ENCODE data around the gene PPP2R5C.

The PPP2R5C gene

DNA sequence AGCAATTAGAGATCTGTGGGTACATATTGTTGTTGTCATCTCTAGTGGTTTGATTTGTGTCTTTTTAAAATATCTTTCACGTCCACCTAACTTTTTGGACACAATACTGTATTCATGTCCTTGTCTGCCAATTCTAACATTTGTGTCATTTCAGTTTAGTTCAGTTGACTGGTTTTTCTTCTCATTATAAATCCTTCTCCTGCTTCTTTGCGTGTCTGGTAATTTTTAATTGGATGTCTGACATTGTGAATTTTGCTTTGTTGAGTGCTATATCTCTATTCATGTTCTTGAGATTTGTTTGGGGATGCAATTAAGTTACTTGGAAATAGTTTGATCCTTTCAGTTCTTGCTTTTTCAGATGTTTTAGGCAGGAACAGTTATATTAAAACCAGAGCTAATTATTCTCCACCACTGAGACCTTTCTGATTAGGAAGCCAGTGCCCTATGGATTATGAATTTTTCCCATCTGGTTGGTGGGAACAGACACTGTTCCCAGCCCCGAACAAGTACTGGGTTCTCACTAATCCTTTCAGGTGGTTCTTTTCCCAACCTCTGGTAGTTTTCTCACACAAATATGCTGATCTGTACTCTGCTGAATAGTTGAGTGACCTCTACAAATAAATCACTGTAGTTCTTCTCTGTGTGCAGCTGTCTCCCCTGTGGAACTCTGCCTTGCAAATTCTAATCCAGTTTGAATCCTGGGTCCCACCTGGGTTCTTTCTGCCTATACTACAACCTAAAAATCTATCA lies 111.7 kb downstream of the PPP2R5C start:
- DNase-seq, result no peak

GRCh38 chr14:101873991-101874390 lies 112.5 kb downstream of the PPP2R5C start:
- DNase-seq, result no peak

- no peak for DNase-seq
Measured at GRCh38 chr14:101875041-101875726, 113.7 kb downstream of the PPP2R5C start.

DNA sequence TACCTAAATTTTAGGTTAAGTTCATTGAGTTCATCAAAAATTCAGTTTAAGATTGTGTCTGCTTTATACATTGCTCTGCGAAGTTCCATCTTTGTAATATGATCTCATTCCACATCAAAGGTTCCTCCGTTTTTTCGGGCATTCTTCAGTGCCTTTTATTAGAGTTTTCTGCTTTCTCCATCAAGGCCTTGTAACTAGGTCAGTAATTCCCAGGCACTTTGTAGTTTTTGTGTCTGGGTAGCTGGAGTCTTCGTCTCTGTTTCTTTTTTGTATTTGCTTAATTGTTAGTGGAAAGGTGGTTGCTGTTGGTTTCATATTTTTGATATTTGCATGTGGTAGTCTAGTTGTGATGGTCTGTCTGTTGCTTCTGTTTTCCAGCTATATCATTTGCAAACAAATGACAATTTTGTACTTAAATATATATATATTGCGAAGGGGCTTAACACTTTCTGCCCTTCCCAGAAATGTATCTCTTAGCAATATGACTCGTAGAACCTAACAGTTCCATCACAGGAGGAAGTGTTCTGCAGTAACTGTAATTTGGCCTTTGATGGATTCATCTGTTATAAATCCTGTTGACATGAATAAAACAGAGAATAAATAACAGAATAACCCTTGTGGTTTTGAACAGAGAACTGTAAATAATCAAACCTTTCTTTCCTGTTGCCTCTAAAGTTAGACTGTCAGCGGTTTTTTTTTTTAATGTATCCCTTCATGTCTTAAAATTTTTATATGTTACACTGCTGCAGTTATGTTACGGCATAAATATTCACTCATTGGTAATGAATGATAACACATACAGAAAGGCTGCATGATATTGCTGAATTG lies 114.4 kb downstream of the PPP2R5C start:
- DNase-seq, result no peak

GRCh38 chr14:101876555-101876938 lies 115.0 kb downstream of the PPP2R5C start:
- DNase-seq, result peak; percentile 83

GRCh38 chr14:101877766-101878165 lies 116.3 kb downstream of the PPP2R5C start:
- no peak for DNase-seq

- no peak for DNase-seq
Measured at GRCh38 chr14:101878211-101878821, 116.8 kb downstream of the PPP2R5C start.

DNA sequence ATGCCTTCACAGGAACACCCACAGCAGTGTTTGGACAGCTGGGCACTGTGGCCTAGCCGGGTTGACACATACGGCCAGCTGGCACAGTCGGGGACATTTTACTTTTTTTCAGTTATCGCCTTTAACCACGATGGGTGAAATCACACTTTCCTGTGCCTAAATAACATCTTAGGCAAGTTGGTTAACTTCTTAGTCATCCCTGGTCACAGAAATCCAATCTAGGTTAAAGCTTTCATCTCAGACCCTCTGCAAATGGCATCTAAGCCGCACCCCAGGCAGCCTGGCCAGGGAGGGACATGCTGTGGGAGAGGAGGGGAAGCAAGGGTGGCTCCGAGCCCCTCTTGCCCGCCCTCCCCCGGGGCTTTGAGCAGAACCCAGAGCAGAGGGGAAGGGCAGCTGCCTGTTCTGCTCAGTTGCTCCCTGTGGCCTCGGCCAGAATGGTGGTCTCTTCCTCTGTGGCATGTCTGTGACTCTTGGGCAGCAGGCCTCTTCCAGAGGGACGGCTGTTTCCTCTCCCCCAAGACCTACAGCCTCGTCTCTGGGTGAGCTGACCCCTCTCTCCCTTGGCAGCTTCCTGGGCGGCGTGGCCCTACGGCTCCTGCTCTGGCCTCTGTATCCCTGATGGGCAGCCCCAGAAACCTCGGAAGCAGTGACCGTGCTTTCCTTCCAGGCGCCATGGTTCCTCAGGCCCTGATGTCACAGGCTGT lies 117.5 kb downstream of the PPP2R5C start:
- no peak for DNase-seq

GRCh38 chr14:101879529-101880336 lies 118.2 kb downstream of the PPP2R5C start:
- DNase-seq, result no peak

- DNase-seq, result no peak
Measured at GRCh38 chr14:101881426-101881825, 119.9 kb downstream of the PPP2R5C start.

GRCh38 chr14:101882141-101882935 lies 120.8 kb downstream of the PPP2R5C start:
- no peak for DNase-seq

DNA sequence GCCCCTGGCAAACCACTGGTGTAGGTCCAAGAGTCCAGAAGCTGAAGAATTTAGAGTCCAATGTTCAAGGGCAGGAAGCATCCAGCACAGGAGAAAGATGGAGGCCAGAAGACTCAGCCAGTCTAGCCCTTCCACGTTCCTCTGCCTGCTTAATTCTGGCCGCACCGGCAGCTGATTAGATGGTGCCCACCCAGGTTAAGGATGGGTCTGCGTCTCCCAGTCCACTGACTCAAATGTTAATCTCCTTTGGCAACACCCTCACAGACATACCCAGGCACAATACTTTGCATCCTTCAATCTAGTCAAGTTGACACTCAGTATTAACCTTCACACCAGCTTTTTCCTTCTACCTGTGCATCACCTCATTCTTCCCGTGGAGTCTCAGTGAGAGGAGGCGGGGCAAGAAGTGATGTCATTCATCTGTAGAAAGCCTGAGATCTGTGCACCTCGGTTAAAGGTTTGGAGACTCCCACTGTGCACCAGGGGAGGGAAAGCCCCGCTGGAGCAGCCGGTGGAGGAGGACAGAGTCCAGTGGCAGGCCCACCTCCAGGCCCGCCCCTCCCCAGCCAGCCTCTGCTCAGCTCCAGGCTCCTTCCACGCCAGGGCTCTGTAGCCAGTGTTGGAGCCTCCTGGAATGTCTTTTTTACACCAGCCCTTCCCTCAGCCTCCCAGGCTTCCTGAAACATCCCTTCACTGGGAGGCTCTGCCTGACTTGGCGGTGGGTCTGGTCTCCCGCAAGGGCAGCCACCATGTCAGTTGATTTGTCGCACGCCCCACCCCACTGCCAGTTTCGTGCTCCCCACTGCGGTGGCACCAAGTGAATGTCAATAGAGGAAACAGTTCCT lies 122.8 kb downstream of the PPP2R5C start:
- no peak for DNase-seq

GRCh38 chr14:101884934-101885576 lies 123.5 kb downstream of the PPP2R5C start:
- DNase-seq, result no peak

GRCh38 chr14:101887219-101887618 lies 125.7 kb downstream of the PPP2R5C start:
- DNase-seq, result no peak

GRCh38 chr14:101888182-101888581 lies 126.7 kb downstream of the PPP2R5C start:
- no peak for DNase-seq

DNA sequence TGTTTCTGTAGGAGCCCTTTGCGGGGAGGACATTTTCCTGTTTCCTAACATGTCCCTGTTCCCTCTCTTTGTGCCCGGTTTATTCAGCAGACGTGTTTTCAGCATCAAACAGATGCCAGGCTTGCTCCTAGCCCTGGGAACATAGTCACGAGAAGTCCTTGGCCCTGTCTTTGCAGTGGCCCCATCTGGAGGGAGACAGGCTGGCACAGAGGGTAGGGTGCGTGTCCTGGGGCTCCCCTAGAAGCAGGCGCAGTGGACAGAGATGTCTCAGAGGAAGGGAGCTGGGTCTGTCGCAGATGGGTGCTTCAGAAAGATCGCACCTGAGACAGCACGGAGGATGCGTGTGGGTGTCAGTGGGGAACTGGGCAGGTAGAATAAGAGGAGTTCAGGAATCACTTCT lies 127.9 kb downstream of the PPP2R5C start:
- no peak for DNase-seq

DNA sequence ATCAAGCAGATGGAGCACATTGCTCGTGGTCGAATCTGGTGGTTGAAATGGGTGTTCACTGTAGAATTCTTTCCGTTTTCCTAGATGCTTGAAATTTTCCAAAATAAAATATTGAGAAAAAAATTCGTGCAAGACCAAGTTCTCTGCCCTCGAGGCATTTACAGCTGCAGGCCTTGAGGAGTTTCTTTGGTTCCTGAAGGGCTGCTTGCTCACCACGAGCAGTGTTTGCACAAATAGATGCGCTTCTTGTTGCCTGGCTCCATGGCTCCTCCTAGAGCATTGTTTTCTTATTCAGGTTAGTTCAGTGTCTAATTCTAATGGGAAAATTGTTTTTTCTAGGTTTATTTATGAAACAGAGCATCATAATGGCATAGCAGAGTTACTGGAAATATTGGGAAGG lies 128.4 kb downstream of the PPP2R5C start:
- no peak for DNase-seq

- no peak for DNase-seq
Measured at GRCh38 chr14:101891471-101891870, 130.0 kb downstream of the PPP2R5C start.

DNA sequence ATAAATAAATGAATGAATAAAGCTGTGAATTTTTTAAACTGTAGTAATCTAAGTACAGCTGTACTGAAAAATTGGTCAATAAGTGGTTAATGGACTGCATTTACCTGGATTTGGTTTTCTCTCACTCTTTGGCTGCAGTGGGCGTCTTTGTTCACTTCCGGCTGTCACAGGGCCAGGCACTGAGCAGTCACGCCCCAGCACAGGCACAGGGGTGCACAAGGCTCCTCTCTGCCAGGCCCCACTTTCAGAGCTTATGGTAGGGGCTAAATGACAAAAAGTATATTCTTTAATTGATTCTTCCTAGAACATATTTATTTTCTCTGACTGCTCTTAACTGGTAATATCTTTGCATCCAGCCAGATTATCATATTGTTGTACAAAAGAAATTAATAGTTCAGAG lies 132.2 kb downstream of the PPP2R5C start:
- DNase-seq, result no peak
